WI38 (cell line): ENCODE measurements around the gene DSTN.

Experiments used
- H3K4me3 ChIP-seq: 2 replicates; pipeline ENCODE4 v1.5.1; 2011; ENCODE audit warnings: low read depth, mild to moderate bottlenecking, control low read depth, low read length
- CTCF ChIP-seq: IDR thresholded peaks from 2 replicates; pipeline ENCODE4 v1.5.1; 2012; ENCODE audit warnings: low read depth, mild to moderate bottlenecking, control low read depth, low read length

The DSTN gene

GRCh38 chr20:17640875-17641378 is 71.1 kb downstream of the DSTN start:
- TF ChIP-seq CTCF, result no peak
- no peak overlapping the region for H3K4me3 ChIP-seq

- no peak overlapping the region for H3K4me3 ChIP-seq
- TF ChIP-seq CTCF, result no peak
Measured at GRCh38 chr20:17641520-17641964, 71.7 kb downstream of the DSTN start.

- H3K4me3 ChIP-seq, result no peak overlapping the region
- TF ChIP-seq CTCF, result no peak
Measured at GRCh38 chr20:17641993-17642392, 72.1 kb downstream of the DSTN start.

GRCh38 chr20:17642404-17643269 is 72.8 kb downstream of the DSTN start:
- H3K4me3 ChIP-seq, result no peak overlapping the region
- no peak for TF ChIP-seq CTCF

- no peak for TF ChIP-seq CTCF
- H3K4me3 ChIP-seq, result no peak overlapping the region
Measured at GRCh38 chr20:17643531-17644188, 73.8 kb downstream of the DSTN start.

- H3K4me3 ChIP-seq, result no peak overlapping the region
- no peak for TF ChIP-seq CTCF
Measured at GRCh38 chr20:17644451-17644850, 74.6 kb downstream of the DSTN start.

- no peak overlapping the region for H3K4me3 ChIP-seq
- no peak for TF ChIP-seq CTCF
Measured at GRCh38 chr20:17645010-17645409, 75.1 kb downstream of the DSTN start.
